HL-60/S4 (cell line): ENCODE data around the gene OVOL2.

Experiments
- in situ Hi-C: fragments of 300-500 bp; cut with MboI; formaldehyde crosslinking; loops from 2 replicates; pipeline ENCODE4 v1.14.3; 2022; ENCODE audit warnings: low sequenced_read_pairs

The OVOL2 gene

GRCh38 chr20:17990278-17990972, 67.3 kb downstream of the OVOL2 start:
- in situ Hi-C loops, result no loop called here

DNA sequence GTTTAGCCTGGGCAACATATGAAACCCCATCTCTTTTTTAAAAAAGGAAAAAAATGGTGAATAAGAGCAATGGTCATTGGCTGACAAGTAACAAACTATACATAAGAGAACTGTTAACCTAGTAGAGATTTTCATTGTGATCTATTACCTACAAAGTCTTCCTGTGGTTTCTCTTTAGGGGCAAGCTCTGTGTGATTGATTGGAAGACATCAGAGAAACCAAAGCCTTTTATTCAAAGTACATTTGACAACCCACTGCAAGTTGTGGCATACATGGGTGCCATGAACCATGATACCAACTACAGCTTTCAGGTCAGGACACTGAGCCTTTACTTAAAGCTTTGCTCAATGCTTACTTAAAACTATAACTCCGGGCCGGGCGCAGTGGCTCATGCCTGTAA, 69.7 kb downstream of the OVOL2 start:
- in situ Hi-C loops, result no loop called here

GRCh38 chr20:17985388-17986018, 72.2 kb downstream of the OVOL2 start:
- in situ Hi-C loops, result no loop called here

- in situ Hi-C loops, result no loop called here
Observed at GRCh38 chr20:17976305-17976704, 81.4 kb downstream of the OVOL2 start.
